ENCODE measurements around the gene TSFM. TPM values are rescaled to one million over a fixed set of nuclear protein-coding genes. Genes with fewer than 3 reads are reported as not detected.

The TSFM gene
- total and polyA plus RNA-seq, 9 of the 15 experiments (the other 6 are each of a cell fraction or from before 2014, with no cell fraction given), result 44.6 to 198 (median 60.2) TPM

DNA sequence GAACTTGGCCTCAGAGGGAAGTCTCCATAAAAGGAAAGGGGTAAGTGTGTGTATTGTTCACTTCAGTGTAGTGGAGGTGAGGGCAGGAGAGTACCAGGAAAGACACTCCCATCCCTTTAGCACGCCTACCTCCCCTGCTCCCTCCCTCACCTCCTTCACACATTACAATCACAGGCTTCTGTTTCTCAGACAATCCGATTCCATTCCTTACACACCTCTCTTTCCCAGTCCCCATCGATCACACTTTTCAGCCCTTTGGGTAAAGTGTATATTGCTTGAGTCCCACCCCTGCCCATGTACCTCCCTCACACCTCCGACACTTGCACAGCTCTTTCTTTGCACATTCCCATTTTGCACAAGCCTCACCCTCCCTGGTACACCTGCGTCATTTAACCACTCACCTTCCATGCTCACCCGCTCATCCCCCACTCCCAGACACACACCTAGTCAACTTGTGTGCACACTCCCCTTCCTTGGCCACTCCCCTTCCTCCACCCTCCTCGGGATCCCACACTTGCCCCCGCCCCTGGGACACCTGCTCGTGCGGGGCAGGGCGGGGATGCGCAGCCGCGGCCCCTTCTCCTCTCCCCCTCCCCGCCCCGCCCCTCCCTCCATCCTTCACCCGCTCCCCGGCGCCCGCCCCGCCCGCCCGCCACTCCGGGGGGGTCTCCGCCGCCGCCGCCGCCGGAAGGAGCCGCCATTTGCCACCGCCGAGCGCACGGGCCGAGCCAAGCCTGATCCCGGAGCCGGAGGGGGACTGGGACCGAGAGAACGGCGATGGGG is 28.0 kb upstream of the TSFM start, which contains the start of gene MARCHF9 (continued):
- no peak for TF ChIP-seq PHF21A (IDR thresholded peaks at IDR 0.05; ENCODE audit: borderline replicate concordance, low read depth)
- TF ChIP-seq, protein P1, sequence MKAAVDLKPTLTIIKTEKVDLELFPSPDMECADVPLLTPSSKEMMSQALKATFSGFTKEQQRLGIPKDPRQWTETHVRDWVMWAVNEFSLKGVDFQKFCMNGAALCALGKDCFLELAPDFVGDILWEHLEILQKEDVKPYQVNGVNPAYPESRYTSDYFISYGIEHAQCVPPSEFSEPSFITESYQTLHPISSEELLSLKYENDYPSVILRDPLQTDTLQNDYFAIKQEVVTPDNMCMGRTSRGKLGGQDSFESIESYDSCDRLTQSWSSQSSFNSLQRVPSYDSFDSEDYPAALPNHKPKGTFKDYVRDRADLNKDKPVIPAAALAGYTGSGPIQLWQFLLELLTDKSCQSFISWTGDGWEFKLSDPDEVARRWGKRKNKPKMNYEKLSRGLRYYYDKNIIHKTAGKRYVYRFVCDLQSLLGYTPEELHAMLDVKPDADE (conservative IDR thresholded peaks at IDR 0.05; ENCODE audit: control insufficient read depth, low read depth, low read length), result no peak
- TF ChIP-seq PHB (CRISPR knock-in tag; IDR thresholded peaks at IDR 0.05), result no peak
- TF ChIP-seq SP1 (CRISPR knock-in tag; IDR thresholded peaks at IDR 0.05), result no peak; the same call in 1 of the 2 replicates
- no peak for TF ChIP-seq FUS (optimal IDR thresholded peaks at IDR 0.05; ENCODE audit: low read depth, low read length)
- peak; percentile 83 for TF ChIP-seq ELF4 (CRISPR knock-in tag; IDR thresholded peaks at IDR 0.05)
- no peak; the same call in 1 of the 2 replicates for TF ChIP-seq YBX1 (IDR thresholded peaks at IDR 0.05)
- TF ChIP-seq ASH1L (IDR thresholded peaks at IDR 0.05; ENCODE audit: borderline replicate concordance, low read depth, partially characterized antibody), result no peak
- TF ChIP-seq BRF1 (IDR thresholded peaks at IDR 0.05; ENCODE audit: borderline replicate concordance, extremely low read depth, insufficient read length), result no peak
- TF ChIP-seq, protein P2, sequence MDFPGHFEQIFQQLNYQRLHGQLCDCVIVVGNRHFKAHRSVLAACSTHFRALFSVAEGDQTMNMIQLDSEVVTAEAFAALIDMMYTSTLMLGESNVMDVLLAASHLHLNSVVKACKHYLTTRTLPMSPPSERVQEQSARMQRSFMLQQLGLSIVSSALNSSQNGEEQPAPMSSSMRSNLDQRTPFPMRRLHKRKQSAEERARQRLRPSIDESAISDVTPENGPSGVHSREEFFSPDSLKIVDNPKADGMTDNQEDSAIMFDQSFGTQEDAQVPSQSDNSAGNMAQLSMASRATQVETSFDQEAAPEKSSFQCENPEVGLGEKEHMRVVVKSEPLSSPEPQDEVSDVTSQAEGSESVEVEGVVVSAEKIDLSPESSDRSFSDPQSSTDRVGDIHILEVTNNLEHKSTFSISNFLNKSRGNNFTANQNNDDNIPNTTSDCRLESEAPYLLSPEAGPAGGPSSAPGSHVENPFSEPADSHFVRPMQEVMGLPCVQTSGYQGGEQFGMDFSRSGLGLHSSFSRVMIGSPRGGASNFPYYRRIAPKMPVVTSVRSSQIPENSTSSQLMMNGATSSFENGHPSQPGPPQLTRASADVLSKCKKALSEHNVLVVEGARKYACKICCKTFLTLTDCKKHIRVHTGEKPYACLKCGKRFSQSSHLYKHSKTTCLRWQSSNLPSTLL (IDR thresholded peaks at IDR 0.05), result 0 out of 2 replicates have a peak, but pooled peaks have one; percentile 41
- 0 out of 2 replicates have a peak, but pooled peaks have one; percentile 46 for TF ChIP-seq ZBED1 (IDR thresholded peaks at IDR 0.05)
- no peak for TF ChIP-seq SPI1 (IDR thresholded peaks at IDR 0.05; ENCODE audit: borderline replicate concordance, low read depth, low read length)
- TF ChIP-seq FOS (IDR thresholded peaks at IDR 0.05; ENCODE audit: extremely low read depth, insufficient read length), result no peak
- TF ChIP-seq HDAC1 (IDR thresholded peaks at IDR 0.05), result peak in 1 of 2 experiments; percentile 83; a peak in 2 of 4 replicates
- TF ChIP-seq, protein P3, sequence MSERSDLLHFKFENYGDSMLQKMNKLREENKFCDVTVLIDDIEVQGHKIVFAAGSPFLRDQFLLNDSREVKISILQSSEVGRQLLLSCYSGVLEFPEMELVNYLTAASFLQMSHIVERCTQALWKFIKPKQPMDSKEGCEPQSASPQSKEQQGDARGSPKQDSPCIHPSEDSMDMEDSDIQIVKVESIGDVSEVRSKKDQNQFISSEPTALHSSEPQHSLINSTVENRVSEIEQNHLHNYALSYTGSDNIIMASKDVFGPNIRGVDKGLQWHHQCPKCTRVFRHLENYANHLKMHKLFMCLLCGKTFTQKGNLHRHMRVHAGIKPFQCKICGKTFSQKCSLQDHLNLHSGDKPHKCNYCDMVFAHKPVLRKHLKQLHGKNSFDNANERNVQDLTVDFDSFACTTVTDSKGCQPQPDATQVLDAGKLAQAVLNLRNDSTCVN (CRISPR knock-in tag; IDR thresholded peaks at IDR 0.05), result 0 out of 2 replicates have a peak, but pooled peaks have one; percentile 35
- TF ChIP-seq BCOR (IDR thresholded peaks at IDR 0.05), result peak; percentile 29; the same call in 1 of the 2 replicates
- no peak for TF ChIP-seq CREM (IDR thresholded peaks at IDR 0.05; ENCODE audit: low read depth)

Data from K562 (cell line).